HG03342 (cell line): ENCODE measurements around the gene ENTHD1.

ENCODE experiments used
- ATAC-seq: cut with Tn5 transposase; IDR thresholded peaks from one replicate; pipeline ENCODE4 v1.9.1; 2021; ENCODE audit warnings: mild to moderate bottlenecking, moderate library complexity; ENCODE audit not compliant: unreplicated experiment

Gene ENTHD1, protein sequence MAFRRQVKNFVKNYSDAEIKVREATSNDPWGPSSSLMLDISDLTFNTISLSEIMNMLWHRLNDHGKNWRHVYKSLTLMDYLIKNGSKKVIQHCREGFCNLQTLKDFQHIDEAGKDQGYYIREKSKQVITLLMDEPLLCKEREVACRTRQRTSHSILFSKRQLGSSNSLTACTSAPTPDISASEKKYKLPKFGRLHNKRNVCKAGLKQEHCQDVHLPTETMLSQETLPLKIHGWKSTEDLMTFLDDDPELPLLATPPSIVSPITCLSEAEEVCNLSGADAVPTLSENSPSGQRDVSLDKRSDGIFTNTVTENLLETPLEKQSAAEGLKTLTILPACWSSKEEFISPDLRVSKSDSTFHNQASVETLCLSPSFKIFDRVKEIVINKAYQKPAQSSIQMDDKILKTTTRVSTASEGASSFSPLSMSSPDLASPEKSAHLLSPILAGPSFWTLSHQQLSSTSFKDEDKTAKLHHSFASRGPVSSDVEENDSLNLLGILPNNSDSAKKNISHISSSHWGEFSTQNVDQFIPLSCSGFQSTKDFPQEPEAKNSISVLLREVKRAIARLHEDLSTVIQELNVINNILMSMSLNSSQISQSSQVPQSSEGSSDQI

DNA sequence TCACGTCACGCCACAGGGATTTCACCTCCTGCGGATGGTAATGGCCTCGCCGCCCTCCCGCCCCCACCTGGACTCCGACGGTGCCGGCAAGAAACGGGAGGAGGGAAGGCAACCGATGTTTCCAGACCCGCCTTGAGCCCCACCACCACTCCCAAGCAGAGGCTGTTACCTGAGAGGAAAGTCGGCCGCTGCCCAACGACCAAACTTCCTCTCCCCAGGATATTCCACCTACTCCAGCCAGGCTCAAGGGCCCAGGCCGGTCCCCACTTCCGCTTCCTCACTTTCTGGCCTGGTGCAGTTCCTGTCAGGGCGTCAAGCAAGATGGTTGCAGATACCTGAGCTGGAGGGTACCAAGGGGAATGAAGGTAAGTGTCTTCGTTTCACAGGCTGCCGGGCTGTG lies at the start of gene ENTHD1:
Gene ENTHD1, minus strand, starts transcription at position 235 of the 400 bp plus-strand sequence. CDS start 6,012 bp downstream, outside the sequence.
- no peak for ATAC-seq

GRCh38 chr22:39943337-39943736 lies 49.8 kb upstream of the ENTHD1 start:
- ATAC-seq, result no peak

DNA sequence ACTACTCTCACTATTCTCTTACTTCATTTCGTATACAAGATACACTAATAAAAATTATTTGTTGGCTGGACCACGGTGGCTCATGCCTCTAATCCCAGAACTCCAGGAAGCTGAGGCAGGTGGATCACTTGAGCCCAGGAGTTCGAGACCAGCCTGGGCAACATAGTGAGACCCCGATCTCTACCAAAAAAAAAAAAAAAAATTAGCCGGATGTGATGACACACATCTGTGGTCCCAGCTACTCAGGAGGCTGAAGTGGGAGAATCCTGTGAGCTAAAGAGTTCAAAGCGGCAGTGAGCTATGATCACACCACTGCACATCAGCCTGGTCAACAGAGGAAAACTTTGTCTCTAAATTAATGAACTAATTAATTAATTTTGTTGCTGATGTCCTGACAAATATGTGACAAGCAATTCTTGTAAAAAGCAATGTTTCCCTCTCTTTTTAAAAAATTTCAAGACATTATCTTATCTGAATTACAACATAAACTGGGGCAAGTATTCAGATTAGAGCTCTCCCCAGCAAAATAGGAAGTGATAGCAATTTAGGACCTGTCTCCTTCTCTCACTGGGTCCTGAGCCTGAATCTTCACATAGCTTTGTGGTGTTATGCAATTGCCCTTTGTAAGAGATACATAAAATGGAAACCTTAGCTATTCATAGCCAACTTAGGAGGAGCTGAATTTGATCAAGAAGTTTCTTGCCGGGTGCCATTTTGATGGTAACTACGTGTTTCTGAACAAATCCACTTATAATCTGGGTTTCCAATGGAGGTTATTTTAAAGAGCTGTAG lies 49.1 kb upstream of the ENTHD1 start:
- ATAC-seq, result no peak

DNA sequence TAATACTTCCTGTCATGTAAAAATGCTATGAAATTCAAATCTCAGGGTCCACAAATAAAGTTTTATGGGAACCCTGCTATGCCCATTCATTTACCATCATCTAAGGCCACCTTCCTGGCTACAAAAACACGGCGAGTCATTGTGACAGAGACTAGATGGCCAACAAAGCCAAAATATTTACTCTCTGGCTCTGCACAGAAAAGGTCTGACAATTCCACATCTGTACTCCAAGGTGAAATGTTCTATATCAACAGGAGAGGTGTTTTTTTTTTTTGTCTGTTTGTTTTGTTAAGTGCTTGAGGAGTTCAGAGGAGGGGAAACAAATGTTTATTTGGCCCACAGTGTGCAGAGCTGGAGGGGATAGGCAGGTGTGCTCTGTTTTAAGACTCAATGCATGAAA lies 48.0 kb upstream of the ENTHD1 start:
- no peak for ATAC-seq

DNA sequence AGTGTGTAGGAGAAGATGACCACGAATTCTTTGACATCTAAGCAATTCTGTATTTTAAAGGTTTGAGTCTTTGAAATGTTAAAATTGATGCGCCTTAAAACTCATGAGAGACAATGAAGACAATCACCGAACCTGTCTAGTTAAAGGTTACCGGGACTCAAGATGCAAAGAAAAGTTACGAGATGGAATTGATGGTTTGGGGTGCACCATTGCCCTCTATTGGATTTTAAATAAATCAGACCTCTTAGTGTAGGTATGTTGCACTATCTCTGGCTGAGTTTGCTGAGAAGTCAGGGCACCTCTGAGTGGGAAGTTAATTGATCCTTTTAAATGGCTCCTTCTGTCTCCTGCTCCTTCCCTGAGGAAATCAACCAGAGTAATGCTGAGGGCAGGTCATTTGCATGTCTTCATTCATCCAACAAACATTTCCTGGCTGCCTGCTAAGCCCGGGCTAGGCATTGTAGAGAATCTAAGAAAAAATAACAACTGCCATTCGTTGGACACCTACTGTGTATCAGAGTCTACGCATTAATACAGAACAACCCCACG lies 47.3 kb upstream of the ENTHD1 start:
- no peak for ATAC-seq

GRCh38 chr22:39939830-39940229 lies 46.3 kb upstream of the ENTHD1 start:
- ATAC-seq, result no peak

DNA sequence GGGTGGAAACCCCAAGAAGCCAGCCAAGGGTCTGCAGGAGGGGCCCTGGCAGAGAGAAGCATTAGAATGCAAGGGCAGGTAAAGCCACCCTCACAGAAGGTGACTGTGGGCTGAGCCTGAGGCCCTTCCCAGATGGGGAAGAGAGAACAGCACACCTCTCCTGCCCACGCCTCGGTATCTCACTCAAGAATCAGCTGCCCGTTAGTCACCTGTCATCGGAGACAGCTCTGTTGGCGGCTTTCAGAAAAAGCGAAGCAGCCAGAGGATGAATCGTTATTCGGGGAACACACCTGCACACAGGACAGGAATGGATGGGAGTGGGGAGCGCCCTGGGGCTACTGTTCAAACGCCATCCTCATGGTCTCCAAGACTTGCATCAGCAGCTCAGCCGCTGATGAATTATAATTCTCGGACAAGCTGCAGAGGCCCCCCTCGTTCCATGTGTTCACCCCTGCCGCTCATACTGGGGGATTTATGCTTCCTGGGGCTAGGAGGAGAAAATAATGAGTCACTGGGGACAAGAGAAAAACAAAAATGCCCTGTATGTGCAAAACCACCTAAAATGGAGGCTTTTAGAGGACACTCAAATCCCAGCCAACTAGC lies 45.0 kb upstream of the ENTHD1 start:
- ATAC-seq, result no peak

DNA sequence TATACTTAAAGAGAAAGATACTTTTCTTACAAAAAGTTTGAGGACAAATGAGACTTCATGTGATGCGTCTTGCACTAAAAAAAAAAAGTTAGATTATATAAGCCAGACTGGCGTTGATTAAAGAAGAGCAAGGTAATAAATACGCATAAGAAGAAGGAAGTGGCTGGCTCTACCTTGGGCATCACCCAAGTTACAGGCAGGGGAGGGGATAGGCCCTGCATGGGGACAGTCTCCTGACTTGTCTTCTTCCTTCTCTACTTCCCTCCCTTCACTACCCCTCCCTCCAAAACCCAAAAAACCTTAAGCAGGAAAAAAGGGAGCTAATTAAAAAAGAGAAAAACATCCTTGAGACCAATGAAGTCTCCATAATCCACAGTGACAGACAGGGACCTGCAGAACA lies 44.3 kb upstream of the ENTHD1 start:
- ATAC-seq, result no peak

- no peak for ATAC-seq
Observed at GRCh38 chr22:39936523-39937145, 43.1 kb upstream of the ENTHD1 start.

GRCh38 chr22:39935612-39936011 lies 42.1 kb upstream of the ENTHD1 start:
- no peak for ATAC-seq

- no peak for ATAC-seq
Observed at GRCh38 chr22:39935116-39935515, 41.6 kb upstream of the ENTHD1 start.

GRCh38 chr22:39933741-39934140 lies 40.2 kb upstream of the ENTHD1 start:
- ATAC-seq, result no peak

- ATAC-seq, result no peak
Observed at GRCh38 chr22:39932918-39933649, 39.5 kb upstream of the ENTHD1 start.

DNA sequence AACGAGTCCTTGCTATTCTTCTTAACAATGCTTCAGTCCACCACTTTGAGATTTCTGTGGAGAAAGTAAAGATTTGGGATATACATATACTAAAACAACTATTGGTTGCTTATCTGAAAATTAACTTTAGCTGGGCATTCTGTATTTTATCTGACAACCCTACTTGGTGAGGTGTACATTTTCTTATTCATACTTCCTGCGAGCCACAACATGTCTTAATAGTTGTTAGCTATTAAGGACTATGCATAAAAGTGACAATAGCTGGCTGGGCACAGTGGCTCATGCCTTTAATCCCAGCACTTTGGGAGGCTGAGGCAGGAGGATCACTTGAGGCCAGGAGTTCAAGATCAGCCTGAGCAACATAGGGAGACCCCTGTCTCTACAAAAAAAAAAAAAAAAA lies 38.6 kb upstream of the ENTHD1 start:
- ATAC-seq, result no peak

GRCh38 chr22:39931251-39931650 lies 37.7 kb upstream of the ENTHD1 start:
- no peak for ATAC-seq

DNA sequence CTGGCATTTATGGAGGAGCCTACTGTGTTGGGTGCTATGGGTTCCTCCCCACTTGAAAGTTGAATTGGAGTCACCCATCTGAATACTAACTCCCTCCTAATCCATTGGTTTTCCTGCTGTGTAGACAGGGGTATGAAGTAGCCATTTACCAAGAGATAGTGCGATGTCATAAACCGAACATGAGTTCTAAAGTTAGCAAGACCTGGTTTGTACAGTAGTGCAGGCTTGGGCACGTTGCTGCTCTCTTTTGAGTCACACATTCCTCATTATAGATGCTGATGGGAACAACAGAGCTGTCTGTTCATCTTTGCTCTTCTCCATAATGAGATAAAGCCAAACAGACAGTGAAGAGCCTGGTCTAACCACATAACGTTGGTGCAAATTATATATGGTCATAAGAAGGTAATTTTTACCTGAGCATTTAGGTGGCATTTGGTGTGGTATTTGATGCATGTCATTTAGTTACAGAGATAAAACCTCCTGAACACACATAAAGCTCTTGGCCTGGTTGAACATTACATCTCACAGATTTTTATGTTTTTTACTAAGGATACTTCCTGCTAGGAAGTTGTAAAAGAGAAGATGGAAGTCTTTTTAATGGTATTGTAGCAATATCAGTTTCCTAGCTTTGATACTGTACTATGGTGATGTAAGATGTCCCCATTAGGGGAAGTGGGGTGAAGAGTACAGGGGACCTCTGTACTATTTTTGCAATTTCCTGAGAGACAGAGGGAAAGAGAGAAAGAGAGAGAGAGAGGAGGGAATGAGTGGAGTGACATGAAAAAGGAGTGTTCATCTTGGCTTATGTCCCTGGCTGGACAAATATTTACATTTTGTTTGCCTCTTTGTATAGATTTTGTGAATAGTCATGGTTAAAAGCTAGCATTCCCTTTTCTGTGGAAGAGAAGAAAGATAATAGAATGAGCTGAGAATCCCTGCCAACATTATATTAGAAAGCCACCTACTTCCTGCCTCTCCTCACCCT lies 35.3 kb upstream of the ENTHD1 start:
- ATAC-seq, result no peak

DNA sequence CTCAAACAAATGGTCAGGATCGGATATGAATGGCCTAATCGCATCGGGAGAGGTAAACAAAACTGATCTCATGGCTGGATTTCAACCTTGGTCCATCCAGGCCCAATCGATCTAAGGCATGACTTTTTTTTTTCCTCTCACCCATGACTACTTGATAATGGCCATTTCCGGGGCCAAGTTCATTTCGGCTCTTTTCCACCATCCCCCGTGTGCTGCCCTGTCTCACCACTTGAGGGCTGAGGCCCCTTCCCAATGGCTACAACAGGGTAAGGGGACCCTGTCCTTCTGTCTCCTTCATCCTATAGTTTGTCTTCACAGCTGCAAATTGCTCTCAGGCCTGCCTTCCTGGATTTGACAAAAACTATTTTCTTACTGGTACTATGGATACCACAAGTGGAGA lies 34.0 kb upstream of the ENTHD1 start:
- no peak for ATAC-seq

GRCh38 chr22:39926753-39927152 lies 33.2 kb upstream of the ENTHD1 start:
- ATAC-seq, result no peak
